Heart left ventricle (tissue), 13 donors: ENCODE results near the gene CAPRIN2.

Experiments used
- POLR2A ChIP-seq, 2 donors: fragments of 450-650 bp; IDR thresholded peaks; one replicate each; pipeline ENCODE4 v1.6.1; 2017; ENCODE audit warnings: antibody characterized with exemption in 2 of 2, mild to moderate bottlenecking in 2 of 2, moderate library complexity in 2 of 2
- TF ChIP-seq, protein P1 (sequence below), 12 donors: fragments of 200-600 bp; sonication (generic) in 4 of 12; IDR thresholded peaks; one replicate each; pipeline versions ENCODE4 v1.5.0 to v1.8.0; 2018 to 2022; ENCODE audit warnings: antibody characterized with exemption in 12 of 12, mild to moderate bottlenecking in 5 of 12
- donor health status: ischemic (EF 13 %, LVEDD 7.1; RV severe dilation, severe dysfunction).
- donor health status: DM: no; HTN: yes; CAD: no.
- donor health status: DM: no; HTN: no; CAD: no.
- donor health status: ischemic (EF 25% LVEDD 6.9; RV normal size, moderate dysfunction).
- donor health status: ischemic (EF 25% LVEDD 5.7; RV mildly dilated, moderate dysfunction).
- donor health status: ischemic (EF 35%, LVEDD 5.7; RV mildly dilated, moderate dysfunction).
- donor health status: nonischemic (EF 11% LVEDD 7.7; RV severe dilation, severe dysfunction).
- donor health status: DM: yes; HTN: yes; CAD: no.
- donor health status: PGD.
- donor health status: ischemic (EF 29% LVEDD 5.4; RV normal size, mild dysfunction).
- donor health status: nonischemic (EF 23%, LVEDD 6.1; RV moderate dilation, normal function).

DNA sequence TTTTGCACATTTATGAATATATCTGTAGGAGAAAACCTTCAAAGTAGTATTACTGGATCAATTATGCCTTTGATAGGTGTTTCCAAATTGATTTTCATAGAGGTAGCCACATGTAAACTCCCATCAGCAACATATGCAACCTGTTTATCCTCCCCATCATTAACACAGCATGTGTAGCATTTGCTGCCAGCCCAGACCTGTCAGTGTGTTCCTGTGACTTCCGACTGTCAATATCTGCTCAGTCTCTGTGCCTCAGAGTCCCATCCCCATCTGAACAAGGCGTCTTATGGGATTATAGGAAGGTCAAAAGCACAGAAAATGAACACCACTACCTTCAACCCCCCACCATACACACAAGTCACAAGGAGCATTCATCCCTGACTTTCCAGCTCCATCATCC, 9.5 kb upstream of the CAPRIN2 start:
- no peak for TF ChIP-seq POLR2A (IDR thresholded peaks at IDR 0.05)
- TF ChIP-seq, protein P1, sequence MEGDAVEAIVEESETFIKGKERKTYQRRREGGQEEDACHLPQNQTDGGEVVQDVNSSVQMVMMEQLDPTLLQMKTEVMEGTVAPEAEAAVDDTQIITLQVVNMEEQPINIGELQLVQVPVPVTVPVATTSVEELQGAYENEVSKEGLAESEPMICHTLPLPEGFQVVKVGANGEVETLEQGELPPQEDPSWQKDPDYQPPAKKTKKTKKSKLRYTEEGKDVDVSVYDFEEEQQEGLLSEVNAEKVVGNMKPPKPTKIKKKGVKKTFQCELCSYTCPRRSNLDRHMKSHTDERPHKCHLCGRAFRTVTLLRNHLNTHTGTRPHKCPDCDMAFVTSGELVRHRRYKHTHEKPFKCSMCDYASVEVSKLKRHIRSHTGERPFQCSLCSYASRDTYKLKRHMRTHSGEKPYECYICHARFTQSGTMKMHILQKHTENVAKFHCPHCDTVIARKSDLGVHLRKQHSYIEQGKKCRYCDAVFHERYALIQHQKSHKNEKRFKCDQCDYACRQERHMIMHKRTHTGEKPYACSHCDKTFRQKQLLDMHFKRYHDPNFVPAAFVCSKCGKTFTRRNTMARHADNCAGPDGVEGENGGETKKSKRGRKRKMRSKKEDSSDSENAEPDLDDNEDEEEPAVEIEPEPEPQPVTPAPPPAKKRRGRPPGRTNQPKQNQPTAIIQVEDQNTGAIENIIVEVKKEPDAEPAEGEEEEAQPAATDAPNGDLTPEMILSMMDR (IDR thresholded peaks at IDR 0.05), result no peak
